Measurements from ENCODE around the gene PLAU. TPM values are rescaled to one million over a fixed set of nuclear protein-coding genes. Genes with fewer than 3 reads are reported as not detected.

PLAU gene
- total RNA-seq = 1 to 10 TPM; 4.7 to 5.3 TPM
- 1 to 10 TPM; 3.9 to 4.2 TPM for polyA plus RNA-seq (ENCODE audit: insufficient read length in 2 of 2)
- long read RNA-seq, donor 1 = 0 reads
- long read RNA-seq, donor 2 = 0 reads
- long read RNA-seq, donor 3 = 0 reads
- long read RNA-seq, donor 4 = 0 reads

DNA sequence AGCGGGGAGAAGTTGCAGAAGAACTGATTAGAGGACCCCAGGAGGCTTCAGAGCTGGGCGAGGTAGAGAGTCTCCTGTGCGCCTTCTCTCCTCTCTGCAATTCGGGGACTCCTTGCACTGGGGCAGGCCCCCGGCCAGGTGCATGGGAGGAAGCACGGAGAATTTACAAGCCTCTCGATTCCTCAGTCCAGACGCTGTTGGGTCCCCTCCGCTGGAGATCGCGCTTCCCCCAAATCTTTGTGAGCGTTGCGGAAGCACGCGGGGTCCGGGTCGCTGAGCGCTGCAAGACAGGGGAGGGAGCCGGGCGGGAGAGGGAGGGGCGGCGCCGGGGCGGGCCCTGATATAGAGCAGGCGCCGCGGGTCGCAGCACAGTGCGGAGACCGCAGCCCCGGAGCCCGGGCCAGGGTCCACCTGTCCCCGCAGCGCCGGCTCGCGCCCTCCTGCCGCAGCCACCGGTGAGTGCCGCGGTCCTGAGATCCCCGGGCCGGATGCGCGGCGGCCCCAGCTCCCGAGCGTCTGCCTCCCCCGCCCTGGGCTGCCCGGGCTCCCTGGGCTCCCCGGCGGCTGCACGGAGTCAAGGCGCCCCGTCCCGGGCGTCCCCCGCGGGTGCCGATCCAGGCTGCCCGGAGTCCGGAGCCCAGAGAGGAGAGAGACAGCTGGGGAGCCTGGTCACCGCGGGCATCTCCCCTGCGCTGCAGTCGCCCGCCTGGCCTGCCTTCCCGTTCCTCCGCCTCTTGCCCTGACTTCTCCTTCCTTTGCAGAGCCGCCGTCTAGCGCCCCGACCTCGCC, at the start of gene PLAU:
Gene PLAU (plus strand): TSS at position 369 of the 789 bp plus-strand sequence. CDS start 424 bp downstream, outside the sequence.
- no peak within 1 kb of the TSS for H3K27ac ChIP-seq (ENCODE audit: low read depth, low read length)
- H3K4me1 ChIP-seq (ENCODE audit: control insufficient read depth, insufficient read depth, low read length) = peaks cover 28% of the 10 kb centered on the region
- peak within 1 kb of the TSS; percentile 47 for H3K4me3 ChIP-seq (ENCODE audit: low read depth, low read length)
- under 1% methylated on average over 74 of the region's 74 CpGs for whole genome bisulfite sequencing (ENCODE audit: insufficient coverage)
- H3K9me3 ChIP-seq (ENCODE audit: control insufficient read depth, insufficient read depth, low read length) = no peaks in the 10 kb centered on the region
- H3K36me3 ChIP-seq (ENCODE audit: control insufficient read depth, insufficient read depth, low read length) = no peaks in the 10 kb centered on the region
- DNase-seq (ENCODE audit: low read depth in 4 of 6, low spot score in 6 of 6) = peak in 2 of 6 donors; percentile 67 to 70
- H3K27me3 ChIP-seq (ENCODE audit: control insufficient read depth, insufficient read depth, low read length) = peaks cover 14% of the 10 kb centered on the region

DNA sequence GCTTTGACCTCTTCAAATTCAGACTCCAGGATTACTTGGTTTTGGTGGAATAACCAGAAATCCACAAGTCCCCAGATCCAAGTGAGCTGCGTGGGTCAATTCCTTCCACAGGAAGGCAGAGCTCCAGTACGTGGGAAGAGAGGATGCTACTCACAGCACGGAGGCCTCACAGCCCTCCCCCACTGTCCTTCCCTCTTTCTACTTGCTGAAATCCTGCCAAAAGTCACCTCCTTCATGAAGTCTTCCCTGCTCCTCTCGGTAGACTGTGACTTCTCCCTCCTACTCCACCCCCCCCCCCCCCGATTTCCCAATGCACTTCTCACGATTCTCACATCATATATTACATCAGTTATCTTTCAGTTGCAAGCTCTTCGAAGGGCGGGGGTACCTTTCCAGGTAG, 48.9 kb upstream of the PLAU start:
- Histone ChIP-seq H3K9me3 (ENCODE audit: control insufficient read depth, insufficient read depth, low read length) (no peaks in the 10 kb centered on the region), H3K27me3 (ENCODE audit: control insufficient read depth, insufficient read depth, low read length) (no peaks in the 10 kb centered on the region), H3K4me3 (ENCODE audit: low read depth, low read length) (no peak overlapping the region), H3K27ac (ENCODE audit: low read depth, low read length) (no peak overlapping the region), H3K4me1 (ENCODE audit: control insufficient read depth, insufficient read depth, low read length) (peaks cover 83% of the 10 kb centered on the region), H3K36me3 (ENCODE audit: control insufficient read depth, insufficient read depth, low read length) (peaks cover 66% of the 10 kb centered on the region)
- DNase-seq (ENCODE audit: low read depth in 4 of 6, low spot score in 6 of 6) = no peak
- 46% methylated on average over 2 of the region's 8 CpGs for WGBS (ENCODE audit: insufficient coverage)

DNA sequence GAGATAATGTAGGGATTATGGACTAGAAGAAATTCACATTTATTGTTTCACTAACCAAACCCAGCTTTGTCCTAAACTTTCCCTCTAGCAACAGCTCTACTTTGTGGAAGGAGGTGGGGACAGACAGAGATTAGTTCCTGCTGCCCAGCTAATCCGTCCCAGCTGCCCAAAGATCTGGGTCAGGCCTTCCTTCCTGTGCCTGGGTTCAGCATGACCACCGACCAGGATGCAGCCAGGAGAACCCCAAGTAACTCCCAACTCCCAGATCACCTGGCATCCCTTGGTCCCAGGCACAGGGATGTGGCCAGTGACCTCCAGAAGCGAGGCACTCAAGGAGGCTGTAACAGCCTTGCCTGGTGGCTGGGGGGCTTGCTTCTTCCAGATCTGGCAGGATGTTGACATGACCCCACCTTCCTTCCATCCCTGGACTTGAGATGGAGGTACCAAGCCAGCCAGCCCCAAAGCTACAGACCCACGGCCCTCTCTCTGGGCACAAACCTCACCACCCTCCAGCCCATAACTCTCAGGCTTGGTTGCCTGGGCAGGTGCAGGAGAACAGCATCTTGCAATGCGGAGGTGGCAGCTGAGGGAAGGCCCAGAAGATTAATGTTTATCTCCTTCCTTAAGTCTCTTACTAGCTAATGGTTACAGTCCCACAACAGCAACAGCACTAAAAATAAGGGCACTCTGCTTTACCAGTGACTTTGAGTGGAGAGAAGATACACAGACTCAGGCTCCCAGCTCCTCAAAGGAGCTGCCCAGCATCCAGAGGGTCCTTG, 47.7 kb upstream of the PLAU start:
- H3K36me3 ChIP-seq (ENCODE audit: control insufficient read depth, insufficient read depth, low read length) = peaks cover 75% of the 10 kb centered on the region
- no peaks in the 10 kb centered on the region for H3K27me3 ChIP-seq (ENCODE audit: control insufficient read depth, insufficient read depth, low read length)
- H3K4me1 ChIP-seq (ENCODE audit: control insufficient read depth, insufficient read depth, low read length) = peaks cover 85% of the 10 kb centered on the region
- WGBS (ENCODE audit: insufficient coverage) = 85% methylated on average over 4 of the region's 5 CpGs
- peak overlapping the region; percentile 15 for H3K27ac ChIP-seq (ENCODE audit: low read depth, low read length)
- H3K9me3 ChIP-seq (ENCODE audit: control insufficient read depth, insufficient read depth, low read length) = no peaks in the 10 kb centered on the region
- no peak for DNase-seq (ENCODE audit: low read depth in 4 of 6, low spot score in 6 of 6)
- no peak overlapping the region for H3K4me3 ChIP-seq (ENCODE audit: low read depth, low read length)

DNA sequence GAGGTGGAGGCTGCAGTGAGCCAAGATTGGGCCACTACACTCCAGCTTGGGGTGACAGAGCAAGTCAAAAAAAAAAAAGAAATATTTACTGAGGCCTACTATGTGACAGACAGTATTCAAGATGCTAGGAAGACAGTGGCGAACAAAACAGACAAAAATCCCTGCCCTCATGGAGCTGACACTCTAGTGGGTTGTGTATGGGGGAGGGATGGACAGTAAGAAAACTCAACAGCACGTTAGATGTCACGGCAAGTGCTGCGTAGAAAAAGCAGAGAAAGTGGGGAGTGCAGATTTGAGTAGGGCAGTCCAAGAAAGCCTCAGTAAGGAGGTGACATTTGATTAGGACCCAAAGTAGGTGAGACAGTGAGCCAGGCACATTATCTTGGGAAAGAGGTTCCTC, 46.7 kb upstream of the PLAU start:
- Histone ChIP-seq H3K9me3 (ENCODE audit: control insufficient read depth, insufficient read depth, low read length) (no peaks in the 10 kb centered on the region), H3K27ac (ENCODE audit: low read depth, low read length) (no peak overlapping the region), H3K27me3 (ENCODE audit: control insufficient read depth, insufficient read depth, low read length) (no peaks in the 10 kb centered on the region), H3K4me1 (ENCODE audit: control insufficient read depth, insufficient read depth, low read length) (peaks cover 81% of the 10 kb centered on the region), H3K4me3 (ENCODE audit: low read depth, low read length) (no peak overlapping the region), H3K36me3 (ENCODE audit: control insufficient read depth, insufficient read depth, low read length) (peaks cover 72% of the 10 kb centered on the region)
- no peak for DNase-seq (ENCODE audit: low read depth in 4 of 6, low spot score in 6 of 6)
- 100% methylated on average over 4 of the region's 4 CpGs for WGBS (ENCODE audit: insufficient coverage)

DNA sequence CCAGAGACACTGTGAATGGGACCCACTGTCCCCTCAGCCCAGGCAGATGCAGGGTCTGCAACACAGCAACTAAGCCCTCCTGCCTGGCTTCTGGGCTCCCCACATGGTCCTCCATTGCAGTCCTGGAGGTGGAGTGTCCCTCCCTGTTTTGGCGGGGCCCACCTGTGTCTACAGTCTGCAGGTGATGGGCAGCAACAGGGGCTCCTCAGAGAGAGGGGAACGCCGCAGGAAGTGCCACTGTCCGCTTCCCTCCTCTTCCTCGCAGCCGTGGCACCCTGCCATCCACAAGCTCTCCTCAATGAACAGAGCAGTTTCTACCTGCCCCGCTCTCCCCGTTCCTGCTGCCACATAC, 45.8 kb upstream of the PLAU start:
- 84% methylated on average over 8 of the region's 8 CpGs for WGBS (ENCODE audit: insufficient coverage)
- Histone ChIP-seq H3K27ac (ENCODE audit: low read depth, low read length) (no peak overlapping the region), H3K9me3 (ENCODE audit: control insufficient read depth, insufficient read depth, low read length) (no peaks in the 10 kb centered on the region), H3K4me3 (ENCODE audit: low read depth, low read length) (no peak overlapping the region), H3K27me3 (ENCODE audit: control insufficient read depth, insufficient read depth, low read length) (no peaks in the 10 kb centered on the region), H3K4me1 (ENCODE audit: control insufficient read depth, insufficient read depth, low read length) (peaks cover 73% of the 10 kb centered on the region), H3K36me3 (ENCODE audit: control insufficient read depth, insufficient read depth, low read length) (peaks cover 64% of the 10 kb centered on the region)
- DNase-seq (ENCODE audit: low read depth in 4 of 6, low spot score in 6 of 6) = no peak

DNA sequence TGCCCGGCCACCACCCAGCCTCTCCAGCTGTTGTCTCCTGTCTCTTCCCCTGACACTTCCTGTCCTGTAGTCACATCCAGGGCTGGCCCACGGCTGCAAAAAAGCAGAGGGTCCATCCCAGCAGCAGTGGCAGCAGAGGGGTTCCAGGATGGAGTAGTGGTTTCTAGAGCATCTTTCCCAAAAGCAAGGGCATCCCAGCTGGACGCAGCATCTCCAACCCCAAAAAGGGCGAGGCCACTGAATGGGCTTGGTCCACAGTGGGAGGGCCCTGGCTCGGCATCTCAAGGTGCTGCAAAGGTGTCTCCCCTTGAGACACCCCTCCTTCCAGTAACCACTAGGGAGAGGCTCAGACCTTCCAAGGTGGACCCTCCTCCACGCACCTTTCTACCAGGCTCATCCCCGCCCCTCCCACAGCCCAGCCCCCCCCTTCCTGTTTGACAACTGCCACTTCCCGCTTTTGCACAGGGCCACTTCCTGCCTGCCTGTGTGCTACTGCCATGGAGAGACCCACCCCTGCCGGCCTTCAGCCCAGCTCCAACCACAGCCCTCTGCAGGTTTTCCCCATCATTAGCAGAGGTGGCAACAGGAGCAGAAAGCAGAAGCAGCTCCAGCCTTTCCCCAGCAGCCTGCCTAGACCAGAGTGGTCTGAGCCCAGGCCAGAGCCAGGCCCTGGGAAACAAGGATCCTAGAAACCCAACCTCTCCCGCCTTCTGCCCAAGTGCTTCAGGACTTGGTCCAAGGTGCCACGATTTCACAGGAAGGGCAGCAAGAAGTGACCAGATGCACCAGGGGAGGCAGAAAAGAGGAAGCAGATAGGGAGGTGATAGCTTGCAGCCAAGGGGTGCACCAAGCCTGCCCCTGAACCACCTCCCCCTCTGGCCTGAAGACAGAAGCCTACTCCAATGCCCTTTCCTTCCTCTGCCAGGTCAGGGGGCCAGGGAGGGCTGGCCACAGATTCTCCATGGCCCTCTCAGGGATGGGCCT, 45.2 kb upstream of the PLAU start:
- no peak overlapping the region for H3K27ac ChIP-seq (ENCODE audit: low read depth, low read length)
- no peak for DNase-seq (ENCODE audit: low read depth in 4 of 6, low spot score in 6 of 6)
- no peak overlapping the region for H3K4me3 ChIP-seq (ENCODE audit: low read depth, low read length)
- 84% methylated on average over 9 of the region's 11 CpGs for WGBS (ENCODE audit: insufficient coverage)
- H3K9me3 ChIP-seq (ENCODE audit: control insufficient read depth, insufficient read depth, low read length) = no peaks in the 10 kb centered on the region
- H3K4me1 ChIP-seq (ENCODE audit: control insufficient read depth, insufficient read depth, low read length) = peaks cover 74% of the 10 kb centered on the region
- H3K36me3 ChIP-seq (ENCODE audit: control insufficient read depth, insufficient read depth, low read length) = peaks cover 66% of the 10 kb centered on the region
- H3K27me3 ChIP-seq (ENCODE audit: control insufficient read depth, insufficient read depth, low read length) = no peaks in the 10 kb centered on the region

DNA sequence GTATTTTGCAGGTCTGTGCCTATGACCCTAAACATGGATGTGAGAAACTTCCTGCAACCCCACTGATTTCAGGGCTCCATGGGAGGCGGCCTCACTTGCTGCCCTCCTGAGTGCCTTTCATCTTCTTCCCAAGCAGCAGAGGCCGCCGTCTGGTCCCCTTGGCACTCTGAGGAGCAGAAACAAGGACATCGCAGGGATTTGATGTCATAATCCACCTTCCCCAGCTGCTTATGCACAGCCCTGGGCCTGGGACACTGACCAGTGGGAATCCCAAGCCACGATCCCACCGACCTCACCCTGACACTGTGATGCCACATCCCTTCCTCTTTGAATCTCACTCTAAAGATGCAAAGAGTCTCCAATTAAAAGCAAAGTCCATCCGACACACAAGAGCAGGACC, 44.3 kb upstream of the PLAU start:
- 72% methylated on average over 6 of the region's 7 CpGs for WGBS (ENCODE audit: insufficient coverage)
- no peak for DNase-seq (ENCODE audit: low read depth in 4 of 6, low spot score in 6 of 6)
- H3K4me3 ChIP-seq (ENCODE audit: low read depth, low read length) = no peak overlapping the region
- no peak overlapping the region for H3K27ac ChIP-seq (ENCODE audit: low read depth, low read length)
- no peaks in the 10 kb centered on the region for H3K27me3 ChIP-seq (ENCODE audit: control insufficient read depth, insufficient read depth, low read length)
- no peaks in the 10 kb centered on the region for H3K9me3 ChIP-seq (ENCODE audit: control insufficient read depth, insufficient read depth, low read length)
- H3K4me1 ChIP-seq (ENCODE audit: control insufficient read depth, insufficient read depth, low read length) = peaks cover 74% of the 10 kb centered on the region
- H3K36me3 ChIP-seq (ENCODE audit: control insufficient read depth, insufficient read depth, low read length) = peaks cover 74% of the 10 kb centered on the region

DNA sequence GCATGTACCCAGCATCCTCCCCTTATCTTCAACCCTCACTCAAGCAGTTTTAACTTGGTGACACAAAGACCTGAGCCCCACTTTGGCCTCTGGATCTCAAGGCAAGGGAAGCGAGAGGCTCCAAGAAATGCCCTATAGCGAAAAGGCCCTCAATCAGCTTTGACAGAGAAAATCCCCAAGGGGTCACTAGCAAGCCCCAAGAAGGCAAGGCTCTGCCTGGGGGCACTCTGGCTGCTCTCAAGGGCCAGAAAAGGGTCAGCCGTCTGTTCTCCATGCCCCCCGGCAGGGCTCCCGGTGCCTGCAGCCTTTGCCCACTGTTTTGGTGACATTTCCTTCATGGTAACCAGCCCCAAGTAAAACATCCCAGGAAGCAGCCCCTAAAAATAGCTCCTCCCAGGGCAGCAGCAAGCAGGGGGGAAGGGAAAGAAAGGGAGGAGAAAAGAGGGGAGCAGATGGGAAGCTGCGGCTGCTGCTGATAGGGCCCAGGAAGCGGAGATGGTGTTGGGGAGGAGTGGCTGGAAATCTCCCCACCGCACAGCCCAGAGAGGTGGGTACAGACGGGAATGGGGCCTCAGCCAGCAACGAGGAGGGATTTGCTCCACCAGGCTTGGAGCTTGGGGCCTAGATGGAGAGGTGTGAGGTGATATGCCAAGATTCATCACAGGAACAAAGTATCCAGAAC, 43.7 kb upstream of the PLAU start:
- DNase-seq (ENCODE audit: low read depth in 4 of 6, low spot score in 6 of 6) = peak in 1 of 6 donors; percentile 53
- H3K27ac ChIP-seq (ENCODE audit: low read depth, low read length) = no peak overlapping the region
- peaks cover 77% of the 10 kb centered on the region for H3K36me3 ChIP-seq (ENCODE audit: control insufficient read depth, insufficient read depth, low read length)
- H3K9me3 ChIP-seq (ENCODE audit: control insufficient read depth, insufficient read depth, low read length) = no peaks in the 10 kb centered on the region
- H3K4me1 ChIP-seq (ENCODE audit: control insufficient read depth, insufficient read depth, low read length) = peaks cover 75% of the 10 kb centered on the region
- no peak overlapping the region for H3K4me3 ChIP-seq (ENCODE audit: low read depth, low read length)
- H3K27me3 ChIP-seq (ENCODE audit: control insufficient read depth, insufficient read depth, low read length) = no peaks in the 10 kb centered on the region
- WGBS (ENCODE audit: insufficient coverage) = 78% methylated on average over 5 of the region's 10 CpGs
